HG03520 (cell line): ENCODE measurements around the gene COBL.

ENCODE experiments used
- ATAC-seq: cut with Tn5 transposase; IDR thresholded peaks from one replicate; pipeline ENCODE4 v1.9.1; 2021; ENCODE audit warnings: mild to moderate bottlenecking, moderate library complexity; ENCODE audit not compliant: unreplicated experiment

The COBL gene, protein sequence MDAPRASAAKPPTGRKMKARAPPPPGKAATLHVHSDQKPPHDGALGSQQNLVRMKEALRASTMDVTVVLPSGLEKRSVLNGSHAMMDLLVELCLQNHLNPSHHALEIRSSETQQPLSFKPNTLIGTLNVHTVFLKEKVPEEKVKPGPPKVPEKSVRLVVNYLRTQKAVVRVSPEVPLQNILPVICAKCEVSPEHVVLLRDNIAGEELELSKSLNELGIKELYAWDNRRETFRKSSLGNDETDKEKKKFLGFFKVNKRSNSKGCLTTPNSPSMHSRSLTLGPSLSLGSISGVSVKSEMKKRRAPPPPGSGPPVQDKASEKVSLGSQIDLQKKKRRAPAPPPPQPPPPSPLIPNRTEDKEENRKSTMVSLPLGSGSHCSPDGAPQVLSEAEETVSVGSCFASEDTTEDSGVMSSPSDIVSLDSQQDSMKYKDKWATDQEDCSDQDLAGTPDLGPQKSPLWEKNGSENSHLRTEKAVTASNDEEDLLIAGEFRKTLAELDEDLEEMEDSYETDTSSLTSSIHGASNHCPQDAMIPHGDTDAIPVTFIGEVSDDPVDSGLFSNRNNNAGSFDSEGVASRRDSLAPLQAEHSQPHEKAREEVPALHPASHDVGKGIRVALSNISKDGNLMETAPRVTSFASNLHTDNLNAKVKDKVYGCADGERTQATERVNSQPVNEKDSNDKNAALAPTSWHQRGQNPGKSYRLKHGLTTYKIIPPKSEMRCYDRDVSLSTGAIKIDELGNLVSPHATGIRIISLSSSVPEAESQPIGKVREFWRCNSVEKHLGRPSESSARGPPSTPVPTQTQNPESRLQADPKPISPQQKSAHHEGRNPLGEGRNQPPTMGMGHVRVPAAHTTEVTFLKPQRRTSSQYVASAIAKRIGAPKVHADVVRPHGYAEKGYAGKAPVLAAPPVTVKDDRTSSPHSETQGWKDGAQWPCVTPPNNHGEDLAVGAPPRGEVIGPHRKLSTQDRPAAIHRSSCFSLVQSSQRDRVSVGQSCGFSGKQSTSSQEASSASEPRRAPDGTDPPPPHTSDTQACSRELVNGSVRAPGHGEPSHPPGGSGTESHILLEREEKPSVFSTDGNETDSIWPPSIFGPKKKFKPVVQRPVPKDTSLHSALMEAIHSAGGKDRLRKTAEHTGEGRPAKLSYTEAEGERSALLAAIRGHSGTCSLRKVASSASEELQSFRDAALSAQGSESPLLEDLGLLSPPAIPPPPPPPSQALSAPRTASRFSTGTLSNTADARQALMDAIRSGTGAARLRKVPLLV

GRCh38 chr7:51316666-51317581 is at the start of gene COBL:
Gene COBL, minus strand, starts transcription at chr7:51316809. Its CDS starts 176 bp downstream, at chr7:51316633.
- no peak for ATAC-seq

- no peak for ATAC-seq
Observed at GRCh38 chr7:51366172-51366728, 49.6 kb upstream of the COBL start.

GRCh38 chr7:51357821-51358220 is 41.2 kb upstream of the COBL start:
- ATAC-seq: no peak

- ATAC-seq: no peak
Observed at GRCh38 chr7:51356849-51357516, 40.4 kb upstream of the COBL start.

DNA sequence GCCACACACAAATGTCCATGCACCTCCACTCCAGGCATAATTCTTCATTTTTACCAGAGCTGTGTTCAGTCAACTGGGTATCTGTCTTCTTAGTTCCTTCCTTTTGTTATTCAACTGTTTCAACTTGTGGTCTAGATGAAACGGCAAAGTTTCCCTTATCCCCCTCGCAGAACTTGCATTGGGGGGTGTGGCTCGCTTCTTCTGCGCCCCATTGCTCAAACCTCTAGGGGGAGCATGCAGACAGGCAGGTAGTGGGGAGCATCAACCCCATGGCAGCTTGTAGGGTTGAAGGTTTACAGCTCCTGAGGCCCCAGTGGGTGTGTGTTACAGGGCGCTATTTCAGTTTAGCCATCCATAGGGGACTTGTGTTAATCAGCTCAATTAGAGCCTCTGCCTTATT is 38.3 kb upstream of the COBL start:
- no peak for ATAC-seq

DNA sequence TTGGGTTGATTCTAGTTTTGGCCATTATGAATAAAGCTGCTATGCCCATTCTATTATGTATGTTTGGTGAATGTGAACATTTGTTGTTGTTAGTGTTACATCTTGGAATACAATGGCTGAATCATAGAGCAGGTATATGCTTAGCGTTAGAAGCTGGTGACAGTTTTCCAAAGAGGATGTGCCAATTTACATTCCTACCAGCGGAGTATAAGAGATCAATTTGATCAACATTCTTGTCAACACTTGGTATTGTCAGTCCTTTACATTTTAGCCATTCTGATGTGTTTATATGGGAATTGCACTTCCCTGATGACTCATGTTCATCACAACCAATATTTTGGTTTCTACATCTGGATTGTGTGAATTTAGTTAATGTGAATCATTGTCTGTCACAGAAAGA is 37.8 kb upstream of the COBL start:
- no peak for ATAC-seq

DNA sequence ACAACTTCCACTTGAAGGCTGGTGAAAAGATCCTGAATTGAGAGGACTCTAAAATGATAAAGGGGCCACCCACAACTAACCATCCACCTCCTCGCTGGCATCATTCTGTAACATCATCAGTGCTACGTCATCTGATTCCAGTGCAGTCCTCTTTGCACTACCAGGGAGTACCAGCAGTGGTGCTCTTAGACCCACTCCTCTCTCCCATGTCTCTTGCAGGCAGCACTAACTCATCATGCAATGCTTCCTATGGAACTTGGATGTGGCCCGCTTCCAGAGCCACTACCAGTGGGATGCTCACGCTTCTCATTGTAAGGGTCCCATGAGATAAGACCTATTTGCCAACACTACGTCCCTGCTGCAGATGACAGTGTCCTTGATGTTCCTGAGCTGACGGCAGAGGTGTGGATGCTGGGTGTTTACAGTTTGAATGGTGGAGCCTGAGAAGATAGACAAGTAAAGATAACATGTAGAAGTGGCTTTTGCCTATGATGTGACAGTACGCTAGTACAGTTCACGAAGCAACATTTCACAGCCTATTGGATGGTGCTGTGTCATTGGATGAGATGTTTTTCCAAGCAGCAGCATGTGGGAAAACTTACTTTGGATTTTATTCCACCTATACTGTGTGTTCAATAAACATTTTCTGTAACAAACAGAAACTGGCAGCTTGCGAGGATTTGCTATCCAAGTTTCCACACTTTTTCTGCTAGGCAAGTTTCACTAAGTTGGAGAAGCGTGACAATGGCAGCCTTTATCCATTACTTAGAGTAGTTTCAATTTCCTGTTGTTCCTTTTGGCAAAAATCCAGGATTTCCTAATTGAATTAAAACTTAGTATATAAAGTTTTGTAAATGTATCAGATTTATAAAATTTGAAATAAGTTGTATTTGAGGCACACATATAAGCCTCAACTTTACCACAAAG is 35.8 kb upstream of the COBL start:
- ATAC-seq: no peak

DNA sequence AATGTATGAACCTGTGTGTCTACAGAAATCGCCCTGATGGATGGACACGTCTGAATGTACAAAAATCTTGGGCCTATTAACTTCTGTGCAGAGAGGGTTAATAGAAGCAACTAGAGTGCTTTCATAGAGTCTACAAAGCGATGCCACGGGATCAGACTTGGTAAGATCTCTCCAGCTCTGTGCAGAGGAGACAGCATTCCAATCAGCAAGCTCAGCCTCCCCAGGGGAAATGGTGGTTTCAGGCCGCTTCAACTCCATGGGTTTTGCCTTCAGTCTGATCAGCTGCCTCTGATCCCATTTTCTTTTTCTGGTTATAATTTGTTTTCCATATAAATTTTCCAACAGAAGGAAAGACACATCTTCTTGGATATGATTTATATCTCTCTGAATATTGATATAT is 35.1 kb upstream of the COBL start:
- ATAC-seq: no peak

GRCh38 chr7:51350546-51350896 is 33.9 kb upstream of the COBL start:
- ATAC-seq: no peak

GRCh38 chr7:51349820-51350545 is 33.4 kb upstream of the COBL start:
- ATAC-seq: no peak

- no peak for ATAC-seq
Observed at GRCh38 chr7:51346126-51346525, 29.5 kb upstream of the COBL start.

GRCh38 chr7:51344406-51345138 is 28.0 kb upstream of the COBL start:
- no peak for ATAC-seq

GRCh38 chr7:51340936-51341335 is 24.3 kb upstream of the COBL start:
- no peak for ATAC-seq

- no peak for ATAC-seq
Observed at GRCh38 chr7:51340029-51340838, 23.6 kb upstream of the COBL start.

DNA sequence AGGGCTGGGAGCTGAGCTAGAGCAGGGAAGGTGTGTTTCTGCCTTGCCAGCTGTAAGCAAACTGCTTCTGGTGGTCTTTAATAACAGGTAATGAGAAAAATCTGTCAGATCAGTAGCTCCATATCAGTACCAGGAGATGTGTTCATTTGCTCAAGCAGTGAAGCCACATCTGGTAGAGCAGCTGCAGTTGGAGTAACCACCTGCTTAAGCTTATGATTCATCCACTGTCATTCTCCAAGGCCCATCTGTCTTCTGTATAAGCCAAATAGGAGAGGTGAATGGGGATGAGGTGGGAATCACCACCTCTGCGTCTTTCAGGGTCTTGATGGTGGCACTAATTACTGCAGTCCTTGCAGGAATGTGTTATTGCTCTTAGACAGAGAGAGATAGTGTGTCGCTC is 18.4 kb upstream of the COBL start:
- ATAC-seq: no peak

DNA sequence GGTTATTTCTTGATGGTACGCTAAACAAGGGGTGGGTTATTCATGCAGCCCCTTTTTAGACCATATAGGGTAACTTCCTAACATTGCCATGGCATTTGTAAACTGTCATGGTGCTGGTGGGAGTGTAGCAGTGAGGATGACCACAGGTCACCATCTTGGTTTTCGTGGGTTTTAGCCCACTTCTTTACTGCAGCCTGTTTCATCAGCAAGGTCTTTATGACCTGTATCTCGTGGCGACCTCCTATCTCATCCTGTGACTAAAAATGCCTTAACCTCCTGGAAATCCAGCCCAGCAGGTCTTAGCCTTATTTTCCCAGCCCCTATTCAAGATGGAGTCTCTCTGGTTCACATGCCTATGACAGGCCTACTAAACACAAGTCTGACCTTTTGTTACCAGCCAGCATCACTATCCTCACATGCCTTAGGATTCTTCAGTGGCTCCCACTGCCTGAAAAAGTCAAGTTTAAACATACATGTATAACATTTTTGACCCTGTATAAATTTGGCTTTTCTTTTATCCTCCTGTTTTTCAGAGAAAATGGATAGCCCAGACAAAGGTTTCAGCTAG is 13.2 kb upstream of the COBL start:
- ATAC-seq: no peak
